HG02943 (cell line): ENCODE data around the gene SPIC.
"Not testable (repeated sequence)": the region's sequence is repeated elsewhere in the genome, so short reads cannot be mapped to it uniquely, and the experiment has no call there.

Experiments used
- ATAC-seq: cut with Tn5 transposase; IDR thresholded peaks from one replicate; pipeline ENCODE4 v1.9.1; 2021; ENCODE audit warnings: mild to moderate bottlenecking, low read depth, moderate library complexity; ENCODE audit not compliant: unreplicated experiment

Gene SPIC

GRCh38 chr12:101474711-101475386 lies at the start of gene SPIC:
Gene SPIC (plus strand): TSS chr12:101475336. CDS start chr12:101476905, 1,569 bp downstream.
- ATAC-seq, result no peak

- no peak for ATAC-seq
These were observed 44.7 kb upstream of the SPIC start for GRCh38 chr12:101430456-101430855.

- no peak for ATAC-seq
These were observed 39.0 kb upstream of the SPIC start for GRCh38 chr12:101436136-101436535.

- ATAC-seq, result no peak
These were observed 35.9 kb upstream of the SPIC start for GRCh38 chr12:101439236-101439635.

GRCh38 chr12:101441461-101442224 lies 33.5 kb upstream of the SPIC start:
- ATAC-seq, result no peak

- no peak for ATAC-seq
These were observed 19.5 kb upstream of the SPIC start for GRCh38 chr12:101455685-101456084.

GRCh38 chr12:101459642-101460346 lies 15.3 kb upstream of the SPIC start:
- ATAC-seq, result no peak

- no peak for ATAC-seq
These were observed 6.2 kb upstream of the SPIC start for GRCh38 chr12:101468948-101469347.

- no peak for ATAC-seq
These were observed 4.2 kb upstream of the SPIC start for GRCh38 chr12:101470939-101471338.

GRCh38 chr12:101471878-101472277 lies 3.3 kb upstream of the SPIC start:
- ATAC-seq, result not testable (repeated sequence)

GRCh38 chr12:101474248-101474647 lies 888 bp upstream of the SPIC start:
- no peak for ATAC-seq

- ATAC-seq, result no peak
These were observed 692 bp downstream of the SPIC start for GRCh38 chr12:101475751-101476305.

GRCh38 chr12:101480849-101481248 lies 5.7 kb downstream of the SPIC start:
- ATAC-seq, result no peak

GRCh38 chr12:101485021-101485420 lies 9.9 kb downstream of the SPIC start:
- no peak for ATAC-seq

- ATAC-seq, result no peak
These were observed 13.3 kb downstream of the SPIC start for GRCh38 chr12:101488469-101488868.

GRCh38 chr12:101490286-101490920 lies 15.3 kb downstream of the SPIC start:
- ATAC-seq, result no peak

GRCh38 chr12:101491329-101491728 lies 16.2 kb downstream of the SPIC start:
- no peak for ATAC-seq

- no peak for ATAC-seq
These were observed 18.4 kb downstream of the SPIC start for GRCh38 chr12:101493556-101493955.

GRCh38 chr12:101498252-101498651 lies 23.1 kb downstream of the SPIC start:
- ATAC-seq, result no peak

- ATAC-seq, result no peak
These were observed 26.4 kb downstream of the SPIC start for GRCh38 chr12:101501410-101501995.
